Astrocyte (in vitro differentiated cells and primary cell): Measurements from ENCODE around the gene TFE3.

Source experiments
- CTCF ChIP-seq: IDR thresholded peaks from 2 replicates; pipeline ENCODE4 v1.5.1; 2011; ENCODE audit warnings: low read depth, mild to moderate bottlenecking, inconsistent platforms, low read length, moderate library complexity; ENCODE audit not compliant: insufficient read depth
- EZH2 ChIP-seq: IDR thresholded peaks from 2 replicates; pipeline ENCODE4 v1.6.1; 2012; ENCODE audit warnings: mild to moderate bottlenecking, low read length, inconsistent platforms; ENCODE audit not compliant: insufficient read depth

DNA sequence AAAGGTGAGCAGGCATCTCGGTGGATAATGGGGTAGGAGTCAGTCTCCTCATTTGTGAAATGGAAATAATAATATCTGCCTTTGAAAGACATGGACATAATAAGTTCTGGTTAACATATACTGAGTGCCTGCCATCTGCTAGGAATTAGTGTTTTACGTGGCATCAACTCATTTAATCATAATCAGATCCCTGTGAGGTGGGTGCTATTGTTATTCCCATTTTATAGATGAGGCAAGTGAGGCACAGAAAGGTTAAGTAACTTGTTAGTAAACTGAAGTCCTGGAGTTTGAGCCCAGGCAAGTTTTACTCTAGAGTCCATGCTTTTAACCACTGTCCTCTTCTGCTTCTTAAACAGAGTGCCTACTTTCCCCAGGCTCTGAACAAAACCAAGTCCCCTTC is 23.1 kb upstream of the TFE3 start:
- TF ChIP-seq CTCF (no peak), EZH2 (no peak)
